AG10803 (cell line): ENCODE data around the gene LRRN4CL.
"Not testable (repeated sequence)": the region's sequence is repeated elsewhere in the genome, so short reads cannot be mapped to it uniquely, and the experiment has no call there.

Experiments
- DNase-seq: peaks from one replicate; pipeline ENCODE4 v3.0.0; 2010; ENCODE audit warnings: low read depth
- H3K4me3 ChIP-seq: 2 replicates; pipeline ENCODE4 v1.5.1; 2011; ENCODE audit warnings: mild to moderate bottlenecking, low read length, control low read depth
- CTCF ChIP-seq: conservative IDR thresholded peaks from 2 replicates; pipeline ENCODE4 v1.5.1; 2011; ENCODE audit warnings: mild to moderate bottlenecking, low read length, control low read depth, inconsistent platforms

The LRRN4CL gene

GRCh38 chr11:62665075-62665598, 24.2 kb downstream of the LRRN4CL start, which contains the start of the genes C11orf98 and CSKMT:
Gene C11orf98 (minus strand): TSS chr11:62665210. CDS start chr11:62665169, 41 bp downstream.
Gene CSKMT (plus strand): TSS chr11:62665312. CDS start chr11:62665880, 568 bp downstream.
- peak within 1 kb of the TSS; percentile 93 for H3K4me3 ChIP-seq
- DNase-seq = peak; percentile 91
- TF ChIP-seq CTCF = no peak

GRCh38 chr11:62664405-62665074, 24.8 kb downstream of the LRRN4CL start:
- peak; percentile 30 for DNase-seq
- H3K4me3 ChIP-seq = peak overlapping the region; percentile 93
- TF ChIP-seq CTCF = no peak

- TF ChIP-seq CTCF = no peak
- no peak for DNase-seq
Measured at GRCh38 chr11:62656796-62657429, 32.4 kb downstream of the LRRN4CL start.

GRCh38 chr11:62654297-62654696, 35.0 kb downstream of the LRRN4CL start:
- TF ChIP-seq CTCF = no peak
- no peak for DNase-seq
- H3K4me3 ChIP-seq = no peak overlapping the region

More at GRCh38 chr11:62656796-62657429, 32.4 kb downstream of the LRRN4CL start:
- no peak overlapping the region for H3K4me3 ChIP-seq

- no peak for TF ChIP-seq CTCF
- H3K4me3 ChIP-seq = peak overlapping the region; percentile 84
- no peak for DNase-seq
Measured at GRCh38 chr11:62652161-62653006, 36.9 kb downstream of the LRRN4CL start.

- not testable (repeated sequence) for H3K4me3 ChIP-seq, DNase-seq
Measured at GRCh38 chr11:62650283-62650682, 39.0 kb downstream of the LRRN4CL start.

DNA sequence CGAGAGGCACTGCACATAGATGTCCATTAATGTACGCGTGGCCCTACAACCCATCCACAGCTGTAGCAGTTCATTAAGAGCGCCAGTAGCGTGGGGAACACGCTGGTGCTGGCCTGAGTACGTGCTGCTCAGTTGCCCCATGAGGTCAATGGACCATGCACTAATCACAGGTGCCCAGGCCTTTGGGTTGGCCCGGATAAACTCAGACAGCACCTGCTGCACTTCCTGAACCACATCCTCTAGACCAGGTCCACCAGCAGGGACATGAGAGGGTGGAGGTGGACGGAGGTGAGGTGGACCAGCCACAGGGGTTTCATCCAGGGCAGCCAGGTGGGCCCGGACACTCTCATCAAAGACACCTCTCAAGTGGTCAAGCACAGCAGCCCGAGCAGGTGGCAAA, 39.8 kb downstream of the LRRN4CL start:
- no peak for TF ChIP-seq CTCF
- no peak overlapping the region for H3K4me3 ChIP-seq
- DNase-seq = no peak
